HG03095 (cell line): ENCODE data around the gene PLEKHA3.
"Not testable (repeated sequence)": the region's sequence is repeated elsewhere in the genome, so short reads cannot be mapped to it uniquely, and the experiment has no call there.

ENCODE experiments used
- ATAC-seq: cut with Tn5 transposase; IDR thresholded peaks from one replicate; pipeline ENCODE4 v1.9.1; 2021; ENCODE audit warnings: moderate library complexity; ENCODE audit not compliant: unreplicated experiment

PLEKHA3 gene

DNA sequence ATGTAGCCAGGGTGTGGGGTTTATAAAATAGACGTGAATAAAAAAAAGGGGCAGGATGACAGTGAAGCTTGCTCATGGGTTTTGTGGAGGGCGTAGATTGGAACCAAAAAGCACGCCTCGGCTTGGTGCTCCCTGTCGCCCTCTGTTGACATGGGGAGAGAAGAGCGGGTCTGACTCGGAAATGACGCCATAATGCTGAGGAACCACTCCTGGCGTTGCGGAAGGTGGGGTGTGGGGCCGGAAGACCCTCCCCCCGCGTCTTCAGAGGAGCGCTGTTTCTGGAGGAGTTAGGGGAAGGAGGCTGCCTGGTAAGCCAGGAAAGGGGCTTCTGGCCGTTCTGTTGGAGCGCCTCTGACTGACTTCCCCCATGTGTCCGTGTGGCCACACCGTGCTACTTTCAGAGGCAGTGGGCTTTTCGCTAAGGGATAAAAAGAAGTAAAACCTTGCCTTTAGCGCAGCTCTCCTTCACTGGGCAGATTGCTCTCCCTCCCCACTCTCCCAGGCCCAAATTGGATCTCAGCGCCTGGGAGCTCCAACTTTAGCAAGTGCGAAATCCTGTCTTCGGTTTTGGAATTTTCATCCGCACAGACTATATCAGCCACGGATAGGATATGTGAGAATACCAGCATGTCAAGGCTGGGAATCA is 42.8 kb downstream of the PLEKHA3 start:
- ATAC-seq = peak; percentile 82

DNA sequence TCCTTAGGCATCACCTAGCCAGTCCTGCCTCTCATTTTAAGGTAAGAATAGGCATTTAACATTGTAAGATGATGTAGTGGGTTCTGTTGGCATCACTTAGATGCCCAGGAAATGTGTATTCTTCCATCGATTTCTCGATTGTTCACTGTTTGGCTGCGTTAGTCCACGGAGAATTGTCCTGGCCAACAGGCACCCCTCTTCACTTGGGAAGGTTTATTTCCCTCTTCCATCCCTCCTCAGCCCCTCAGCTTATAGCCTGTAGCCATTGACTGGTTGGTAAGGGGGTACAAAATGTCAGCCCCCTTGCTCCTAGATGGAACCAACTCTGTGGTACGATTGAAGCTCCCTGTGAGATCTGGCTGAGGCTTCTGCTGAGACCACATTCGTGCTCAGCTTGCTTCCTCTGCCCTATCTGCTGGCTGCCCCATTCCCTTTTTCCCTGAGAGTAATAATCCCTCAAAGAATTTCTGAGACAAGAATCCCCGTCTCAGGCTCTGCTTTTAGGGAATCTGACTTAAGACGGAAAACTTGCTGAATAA is 43.4 kb downstream of the PLEKHA3 start:
- ATAC-seq = peak; percentile 14

DNA sequence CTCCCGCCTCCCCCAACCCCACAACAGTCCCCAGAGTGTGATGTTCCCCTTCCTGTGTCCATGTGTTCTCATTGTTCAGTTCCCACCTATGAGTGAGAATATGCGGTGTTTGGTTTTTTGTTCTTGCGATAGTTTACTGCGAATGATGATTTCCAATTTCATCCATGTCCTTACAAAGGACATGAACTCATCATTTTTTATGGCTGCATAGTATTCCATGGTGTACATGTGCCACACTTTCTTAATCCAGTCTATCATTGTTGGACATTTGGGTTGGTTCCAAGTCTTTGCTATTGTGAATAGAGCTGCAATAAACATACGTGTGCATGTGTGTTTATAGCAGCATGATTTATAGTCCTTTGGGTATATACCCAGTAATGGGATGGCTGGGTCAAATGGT is 44.8 kb downstream of the PLEKHA3 start:
- not testable (repeated sequence) for ATAC-seq

DNA sequence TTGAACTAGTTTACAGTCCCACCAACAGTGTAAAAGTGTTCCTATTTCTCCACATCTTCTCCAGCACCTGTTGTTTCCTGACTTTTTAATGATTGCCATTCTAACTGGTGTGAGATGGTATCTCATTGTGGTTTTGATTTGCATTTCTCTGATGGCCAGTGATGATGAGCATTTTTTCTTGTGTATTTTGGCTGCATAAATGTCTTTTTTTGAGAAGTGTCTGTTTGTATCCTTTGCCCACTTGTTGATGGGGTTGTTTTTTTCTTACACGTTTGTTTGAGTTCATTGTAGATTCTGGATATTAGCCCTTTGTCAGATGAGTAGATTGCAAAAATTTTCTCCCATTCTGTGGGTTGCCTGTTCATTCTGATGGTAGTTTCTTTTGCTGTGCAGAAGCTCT is 45.2 kb downstream of the PLEKHA3 start:
- not testable (repeated sequence) for ATAC-seq

DNA sequence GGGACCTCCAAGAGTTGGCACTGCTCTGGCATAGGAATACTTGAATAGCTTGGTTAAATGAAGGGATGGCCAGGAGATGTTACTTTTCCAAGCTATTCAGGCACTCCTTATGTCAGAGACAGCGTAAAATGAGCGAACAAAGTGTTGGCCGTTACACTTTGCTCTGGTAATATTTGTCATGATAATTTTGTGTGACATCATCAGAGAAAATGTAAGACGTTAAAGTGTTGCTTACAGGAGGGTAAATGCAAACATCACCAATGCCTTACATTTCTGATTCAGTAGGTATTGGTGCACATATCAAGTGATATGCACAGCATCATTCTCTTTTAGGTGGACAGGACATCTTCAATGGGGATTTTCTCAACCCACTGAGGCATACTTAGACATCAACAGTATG is 46.0 kb downstream of the PLEKHA3 start:
- no peak for ATAC-seq

DNA sequence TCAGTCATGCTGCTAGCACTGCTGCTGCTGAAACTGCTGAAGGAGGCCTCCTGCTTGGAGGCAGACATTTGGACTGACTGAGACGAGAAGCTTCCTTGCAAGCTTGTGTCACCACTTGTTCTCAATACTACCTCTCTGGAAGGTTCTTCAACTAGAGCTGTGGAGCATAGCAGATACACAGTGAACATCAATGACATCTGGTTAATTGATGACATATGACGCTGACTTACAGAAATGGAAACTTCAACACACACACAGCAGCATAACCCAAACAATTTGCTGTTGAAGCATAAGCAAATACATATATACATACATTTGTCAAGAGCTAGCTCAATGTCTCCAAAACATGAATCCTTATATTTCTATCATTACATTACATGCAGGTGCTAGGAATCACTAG is 47.3 kb downstream of the PLEKHA3 start:
- ATAC-seq = no peak

DNA sequence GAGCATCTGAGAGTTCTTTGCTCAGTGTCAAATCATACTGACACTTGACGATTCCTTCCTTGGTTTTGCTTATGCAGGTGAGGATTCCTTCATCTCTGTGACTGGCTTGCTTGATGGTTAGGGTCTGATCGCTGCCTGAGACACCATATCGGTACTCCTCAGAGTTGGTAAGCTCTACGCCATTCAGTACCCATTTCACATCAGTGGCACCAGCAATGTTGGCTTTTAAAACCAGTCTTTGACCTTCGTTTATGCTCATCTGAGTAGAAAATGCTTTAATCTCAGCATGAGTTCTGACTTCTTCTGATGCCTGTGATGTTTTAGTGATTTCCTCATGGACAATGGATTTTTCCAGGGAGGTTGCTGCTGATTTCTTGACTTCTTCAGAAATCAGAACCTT is 48.4 kb downstream of the PLEKHA3 start:
- ATAC-seq = no peak

DNA sequence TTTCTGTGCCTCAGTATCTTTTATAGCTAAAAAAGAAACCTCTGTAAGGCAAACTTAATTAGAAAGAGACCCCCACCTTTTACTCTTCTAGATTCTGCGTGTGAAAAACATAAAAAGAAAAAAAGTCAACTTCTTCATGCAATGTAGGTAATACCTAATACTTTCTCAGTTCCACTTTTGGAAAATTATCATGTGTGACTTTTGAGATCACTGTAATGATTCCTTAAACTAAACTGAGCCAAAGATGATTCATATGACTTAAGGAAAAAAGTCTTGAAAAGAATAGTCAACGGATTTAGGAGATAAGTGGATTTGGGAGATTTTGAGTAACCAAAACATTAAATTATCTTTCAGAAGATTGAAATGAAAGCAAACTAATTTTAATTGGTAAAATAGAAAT is 48.9 kb downstream of the PLEKHA3 start:
- ATAC-seq = no peak

DNA sequence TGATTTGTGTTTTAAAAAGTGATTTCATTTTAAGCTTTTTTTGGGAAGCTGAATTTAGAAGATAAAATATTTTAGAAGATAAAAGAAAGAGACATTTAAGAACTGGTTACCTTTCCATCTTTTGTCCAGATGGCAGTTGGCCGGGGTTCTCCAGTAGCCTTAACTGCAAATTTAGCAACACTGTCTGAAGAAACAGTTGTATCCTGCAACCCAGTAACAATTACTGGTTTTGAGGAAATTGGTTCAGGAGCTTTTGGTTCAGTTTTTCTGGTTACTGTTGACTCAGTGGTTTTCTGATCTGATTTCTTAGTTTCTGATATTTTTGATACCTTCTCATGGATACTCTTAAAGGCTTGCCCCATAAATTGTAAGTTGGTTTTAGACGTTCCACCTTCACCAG is 49.9 kb downstream of the PLEKHA3 start:
- peak; percentile 1 for ATAC-seq

DNA sequence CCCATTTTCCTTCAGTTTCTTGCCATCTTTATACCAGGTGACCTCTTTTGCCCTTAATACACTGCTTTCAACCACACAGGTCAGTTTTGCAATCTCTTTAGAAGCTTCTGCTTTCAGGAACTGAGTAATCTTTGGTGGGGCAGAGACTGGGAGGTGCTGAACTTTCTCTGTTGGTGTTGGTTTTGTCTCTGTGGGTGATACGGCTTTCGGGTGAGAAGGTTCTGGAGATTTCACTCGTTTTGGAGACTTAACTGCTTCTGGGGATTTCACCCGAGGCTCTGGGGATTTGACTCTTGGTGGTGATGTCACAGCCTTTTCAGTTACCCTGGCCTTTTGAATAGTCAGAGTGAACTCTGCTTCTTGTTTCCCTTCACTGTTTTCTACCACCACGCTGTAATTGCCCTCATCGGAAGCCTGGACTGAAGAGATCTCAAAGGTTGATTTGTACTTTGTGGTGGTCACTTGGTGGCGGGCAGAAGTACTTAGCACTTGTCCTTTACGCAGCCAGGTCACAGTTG is 50.4 kb downstream of the PLEKHA3 start:
- ATAC-seq = peak; percentile 93

DNA sequence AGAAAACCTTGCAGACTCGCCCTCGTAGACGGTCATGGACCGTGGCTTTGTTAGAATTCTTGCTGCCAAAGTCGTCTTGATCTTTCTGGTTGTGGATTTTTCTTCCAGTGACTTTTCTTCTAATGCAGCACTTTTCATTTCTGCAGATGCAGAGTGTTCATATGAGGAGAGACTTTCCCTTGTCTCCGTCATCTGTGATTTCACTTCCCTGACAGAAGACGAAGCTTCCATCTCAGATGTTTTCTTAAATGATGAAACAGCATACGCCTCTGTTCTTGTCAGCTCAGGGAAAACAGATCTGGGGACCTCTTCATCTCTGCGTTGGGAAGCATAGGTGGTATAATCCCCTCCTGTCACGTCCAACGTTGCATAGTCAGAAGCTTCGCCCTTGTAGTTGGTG is 50.9 kb downstream of the PLEKHA3 start:
- ATAC-seq = no peak

DNA sequence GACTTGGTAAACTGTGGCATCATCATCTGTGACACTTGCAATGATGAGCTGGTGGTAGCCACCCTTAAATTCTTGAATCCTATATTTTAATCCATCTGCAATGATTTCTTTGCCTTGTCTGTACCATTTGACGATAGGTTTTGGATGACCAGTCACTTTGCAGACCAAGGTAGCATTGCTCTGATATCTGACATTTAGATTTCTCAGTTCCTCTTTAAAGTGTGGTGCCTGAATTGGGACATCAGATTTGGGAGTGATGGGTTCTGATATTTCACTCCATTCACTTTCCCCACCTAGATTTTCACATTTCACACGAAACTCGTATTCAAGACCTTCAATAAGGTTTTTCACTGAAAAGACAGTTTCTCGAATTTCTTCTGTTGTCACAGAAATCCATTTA is 55.8 kb downstream of the PLEKHA3 start:
- no peak for ATAC-seq

DNA sequence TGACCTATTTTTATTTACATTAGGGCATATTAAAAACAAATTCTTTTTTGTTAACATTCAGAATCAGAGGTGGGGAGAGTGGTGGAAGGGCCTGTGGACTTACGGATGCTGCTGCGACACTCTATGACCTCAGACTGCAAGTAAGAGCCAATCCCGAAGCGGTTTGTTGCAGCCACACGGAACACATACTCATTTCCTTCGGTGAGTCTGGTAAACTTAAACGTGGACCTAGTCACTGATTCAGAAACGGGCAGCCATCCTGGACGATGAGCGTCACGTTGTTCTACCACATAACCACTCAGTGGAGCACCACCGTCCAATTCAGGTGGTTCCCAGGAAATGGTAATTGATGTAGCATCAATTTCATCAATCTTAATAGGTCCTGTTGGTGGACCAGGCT is 61.9 kb downstream of the PLEKHA3 start:
- no peak for ATAC-seq

DNA sequence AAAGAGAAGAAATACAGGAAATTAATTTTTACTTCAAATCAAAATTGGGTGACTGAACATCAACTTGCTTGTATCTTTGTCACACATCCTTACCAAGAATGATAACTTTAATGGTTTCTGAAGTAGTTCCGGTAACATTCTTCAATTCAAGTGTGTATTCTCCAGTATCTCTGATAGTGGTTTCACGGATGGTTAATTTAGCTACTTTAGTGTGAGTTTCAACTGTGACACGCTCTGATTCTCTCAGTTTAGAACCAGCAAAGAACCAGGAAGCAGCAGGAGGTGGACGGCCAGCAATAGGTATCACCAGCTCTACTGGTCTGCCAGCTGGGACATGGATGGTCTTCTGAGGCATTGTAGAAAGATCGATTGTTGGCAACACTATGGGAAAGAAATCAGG is 62.3 kb downstream of the PLEKHA3 start:
- ATAC-seq = no peak

DNA sequence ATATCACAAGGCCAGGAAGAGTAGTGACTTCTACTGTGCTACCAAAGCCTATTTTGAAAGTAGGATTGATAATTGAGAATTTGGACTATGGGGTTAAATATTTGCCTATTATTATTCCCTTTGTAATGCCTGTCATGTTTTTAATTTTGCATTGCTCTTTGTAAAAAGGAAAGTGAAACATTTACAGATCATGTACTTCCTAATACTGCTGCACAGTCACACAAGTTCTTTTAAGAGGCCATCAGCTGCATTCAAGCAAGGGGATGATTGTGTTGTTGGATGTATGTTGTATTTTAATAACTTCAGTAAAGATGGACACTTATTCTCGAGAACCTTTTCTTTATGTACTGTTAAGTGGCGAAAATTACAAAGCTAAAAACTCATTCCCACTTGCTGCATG is 70.1 kb downstream of the PLEKHA3 start:
- ATAC-seq = peak; percentile 60

DNA sequence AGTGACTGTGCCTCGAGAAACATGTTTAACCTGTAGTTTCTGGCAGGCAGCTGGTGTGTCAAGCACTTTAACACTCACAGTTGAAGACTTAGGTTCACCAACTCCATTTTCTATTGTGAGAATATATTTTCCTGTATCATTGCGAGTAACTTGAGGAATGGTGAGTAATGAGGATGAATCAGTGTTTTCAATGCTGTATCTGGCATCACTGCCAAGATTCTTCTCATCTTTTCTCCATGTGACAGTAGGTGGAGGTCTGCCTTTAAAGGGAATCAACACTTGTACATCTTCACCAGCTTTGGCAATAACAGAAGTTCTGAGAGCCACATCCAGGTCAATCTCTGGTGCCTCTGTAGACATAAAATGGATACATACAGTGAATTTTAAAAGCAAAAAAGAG is 72.8 kb downstream of the PLEKHA3 start:
- ATAC-seq = no peak
